Inflammatory macrophage treated with lipopolysaccharide for 4 hours (primary cell): ENCODE data around the gene CD101.
"Not testable (repeated sequence)": the region's sequence is repeated elsewhere in the genome, so short reads cannot be mapped to it uniquely, and the experiment has no call there.

ENCODE experiments used
- DNase-seq: peaks from one replicate; pipeline ENCODE4 v3.0.0-alpha.2; 2020

CD101 gene, protein sequence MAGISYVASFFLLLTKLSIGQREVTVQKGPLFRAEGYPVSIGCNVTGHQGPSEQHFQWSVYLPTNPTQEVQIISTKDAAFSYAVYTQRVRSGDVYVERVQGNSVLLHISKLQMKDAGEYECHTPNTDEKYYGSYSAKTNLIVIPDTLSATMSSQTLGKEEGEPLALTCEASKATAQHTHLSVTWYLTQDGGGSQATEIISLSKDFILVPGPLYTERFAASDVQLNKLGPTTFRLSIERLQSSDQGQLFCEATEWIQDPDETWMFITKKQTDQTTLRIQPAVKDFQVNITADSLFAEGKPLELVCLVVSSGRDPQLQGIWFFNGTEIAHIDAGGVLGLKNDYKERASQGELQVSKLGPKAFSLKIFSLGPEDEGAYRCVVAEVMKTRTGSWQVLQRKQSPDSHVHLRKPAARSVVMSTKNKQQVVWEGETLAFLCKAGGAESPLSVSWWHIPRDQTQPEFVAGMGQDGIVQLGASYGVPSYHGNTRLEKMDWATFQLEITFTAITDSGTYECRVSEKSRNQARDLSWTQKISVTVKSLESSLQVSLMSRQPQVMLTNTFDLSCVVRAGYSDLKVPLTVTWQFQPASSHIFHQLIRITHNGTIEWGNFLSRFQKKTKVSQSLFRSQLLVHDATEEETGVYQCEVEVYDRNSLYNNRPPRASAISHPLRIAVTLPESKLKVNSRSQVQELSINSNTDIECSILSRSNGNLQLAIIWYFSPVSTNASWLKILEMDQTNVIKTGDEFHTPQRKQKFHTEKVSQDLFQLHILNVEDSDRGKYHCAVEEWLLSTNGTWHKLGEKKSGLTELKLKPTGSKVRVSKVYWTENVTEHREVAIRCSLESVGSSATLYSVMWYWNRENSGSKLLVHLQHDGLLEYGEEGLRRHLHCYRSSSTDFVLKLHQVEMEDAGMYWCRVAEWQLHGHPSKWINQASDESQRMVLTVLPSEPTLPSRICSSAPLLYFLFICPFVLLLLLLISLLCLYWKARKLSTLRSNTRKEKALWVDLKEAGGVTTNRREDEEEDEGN

DNA sequence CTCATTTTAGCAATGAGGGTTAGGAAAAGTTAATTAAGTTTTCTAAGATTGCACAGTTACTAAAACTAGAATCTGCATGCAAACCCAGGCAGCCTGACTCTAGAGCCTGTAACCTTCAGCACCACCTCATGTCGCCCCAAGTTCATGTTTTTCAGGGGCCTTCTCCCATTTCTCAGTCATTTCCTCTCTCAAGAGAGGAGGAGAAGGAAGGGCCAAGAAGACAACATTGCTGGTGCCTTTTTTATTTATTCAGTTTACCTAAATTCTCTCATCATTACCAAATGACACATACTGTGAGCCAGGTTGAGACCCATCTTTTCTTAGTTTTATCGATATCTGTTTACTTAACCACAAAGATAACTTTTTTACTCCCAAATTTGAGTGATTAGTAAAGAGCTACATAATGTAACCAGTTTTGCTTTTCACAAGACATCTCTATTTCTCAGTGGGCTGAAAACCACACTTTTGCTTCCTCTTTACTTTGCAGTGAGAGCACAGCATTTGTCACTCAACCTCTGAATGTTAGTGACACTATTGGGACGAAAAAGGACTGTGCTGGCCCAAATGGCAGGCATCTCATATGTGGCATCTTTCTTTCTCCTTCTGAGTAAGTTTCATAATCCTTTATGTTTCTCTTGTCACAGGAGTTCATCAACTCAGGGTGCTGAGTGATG, at the start of gene CD101:
Gene CD101, plus strand, starts transcription at position 507 of the 674 bp plus-strand sequence. Its CDS starts 58 bp downstream, at position 565.
- peak; percentile 88 for DNase-seq

DNA sequence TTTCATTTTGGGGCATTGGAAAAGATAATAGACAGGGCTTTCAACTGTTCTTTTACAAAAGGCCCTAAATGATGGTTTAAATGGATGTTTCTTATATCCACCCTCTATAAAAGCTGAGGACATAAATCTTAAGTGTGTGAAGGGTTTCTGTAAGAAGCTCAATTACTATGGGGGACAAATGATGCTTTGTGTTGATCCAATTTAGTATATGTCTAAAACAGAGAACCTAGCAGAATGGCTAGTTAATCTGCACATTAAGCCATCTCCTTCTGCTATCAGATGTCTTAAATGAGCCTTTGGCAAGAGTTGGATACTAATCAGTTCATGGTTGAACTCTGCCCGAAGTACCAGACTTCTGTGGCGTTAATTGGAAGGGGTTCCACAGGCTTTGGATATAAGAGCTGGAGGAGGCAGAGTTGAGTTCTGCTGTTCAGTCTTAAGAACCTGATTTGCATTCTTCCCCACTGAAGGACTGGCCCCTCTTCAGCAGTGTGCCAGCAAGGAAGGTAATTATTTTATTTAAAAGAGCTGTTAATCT, 48.8 kb upstream of the CD101 start:
- no peak for DNase-seq

DNA sequence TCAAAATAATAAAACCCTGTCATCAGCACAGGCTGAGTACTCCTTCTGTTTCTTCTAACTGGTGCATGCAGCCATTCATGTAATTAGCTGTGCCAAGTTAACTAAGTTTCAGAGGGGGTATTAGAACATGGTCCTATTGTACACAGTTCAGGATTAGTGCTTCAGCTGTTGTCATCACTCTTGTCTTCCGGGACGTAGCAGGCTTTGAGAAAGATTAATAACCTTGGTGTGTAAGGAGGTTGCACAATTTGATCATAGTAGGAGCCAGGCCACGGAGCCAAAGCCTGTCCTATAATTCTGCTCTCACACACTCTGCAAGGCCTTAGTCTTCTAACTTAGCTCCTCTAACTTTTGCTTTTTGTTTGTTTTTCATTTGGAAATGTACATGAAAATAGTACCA, 47.1 kb upstream of the CD101 start:
- DNase-seq, result no peak

DNA sequence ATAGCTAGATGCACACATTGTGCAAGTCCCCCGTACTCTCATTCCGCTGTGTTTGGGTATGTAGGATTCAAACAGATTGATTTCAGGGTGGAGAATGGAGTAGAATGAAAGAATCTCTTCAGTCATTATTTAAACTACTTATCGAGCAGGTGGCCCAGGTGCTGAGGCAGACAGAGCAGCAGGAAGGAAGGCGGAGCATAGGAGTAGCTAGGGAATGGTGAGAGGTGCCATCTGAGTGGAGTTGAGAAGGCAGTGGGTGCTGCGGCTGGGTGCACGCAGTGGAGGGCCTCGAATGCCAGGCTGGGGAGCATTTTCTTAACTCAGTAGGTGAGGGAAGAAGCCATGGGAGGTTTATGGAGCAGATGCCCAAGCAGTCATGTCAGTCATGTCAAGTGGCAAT, 45.2 kb upstream of the CD101 start:
- DNase-seq, result no peak

DNA sequence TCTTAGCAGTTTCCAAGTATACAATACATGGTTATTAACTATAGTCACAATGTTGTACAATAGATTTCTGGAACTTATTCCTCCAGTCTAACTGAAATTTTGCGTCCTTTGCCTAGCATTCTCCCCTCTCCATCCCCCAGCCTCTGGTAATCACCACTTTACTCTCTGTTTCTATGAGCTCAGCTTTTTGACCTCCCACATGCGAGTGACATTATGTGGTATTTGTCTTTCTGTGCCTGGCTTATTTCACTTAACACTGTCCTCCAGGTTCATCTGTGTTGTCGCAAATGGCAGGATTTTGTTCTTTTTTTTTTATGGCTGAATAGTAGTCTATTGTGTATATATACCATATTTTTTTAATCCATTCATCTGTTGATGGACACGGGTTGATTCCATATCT, 43.9 kb upstream of the CD101 start:
- DNase-seq, result no peak

DNA sequence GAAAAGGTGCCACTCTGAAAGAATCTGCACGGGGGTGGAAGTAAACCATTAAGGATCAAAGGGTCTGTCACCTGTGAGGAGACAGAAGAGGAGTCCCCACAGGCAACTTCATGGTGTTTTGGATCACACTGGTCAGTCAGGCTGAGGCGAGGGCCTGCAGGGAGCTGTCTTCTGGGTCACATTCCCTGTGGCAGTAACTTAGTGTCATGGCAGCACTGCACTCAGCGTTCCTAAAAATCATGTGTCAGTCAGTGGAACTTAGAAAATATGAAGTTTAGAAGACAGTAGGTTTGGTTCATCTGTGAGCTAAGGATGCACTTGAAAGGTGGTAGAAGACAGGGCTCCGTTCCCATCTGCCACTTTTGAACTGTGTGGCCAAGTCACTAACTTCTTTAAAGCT, 43.5 kb upstream of the CD101 start:
- no peak for DNase-seq

DNA sequence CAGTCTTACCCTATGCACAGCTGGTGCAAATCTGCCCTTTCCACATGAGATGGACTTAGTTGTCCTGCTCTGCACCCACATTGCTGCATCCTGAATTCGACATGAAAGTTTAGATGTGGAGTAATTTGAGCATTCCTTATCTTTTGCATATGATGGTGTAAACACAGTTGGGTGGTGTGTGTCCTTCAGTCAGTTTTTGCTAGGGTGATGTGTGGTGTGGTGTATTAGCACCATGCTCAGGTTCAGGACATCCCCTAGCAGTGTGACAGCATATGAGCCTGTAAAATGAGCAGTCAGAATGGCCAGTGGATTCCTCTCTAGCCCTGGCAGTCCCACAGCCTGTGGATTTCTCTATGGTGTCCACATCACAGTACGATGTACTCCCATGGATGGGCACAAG, 42.6 kb upstream of the CD101 start:
- DNase-seq, result no peak

DNA sequence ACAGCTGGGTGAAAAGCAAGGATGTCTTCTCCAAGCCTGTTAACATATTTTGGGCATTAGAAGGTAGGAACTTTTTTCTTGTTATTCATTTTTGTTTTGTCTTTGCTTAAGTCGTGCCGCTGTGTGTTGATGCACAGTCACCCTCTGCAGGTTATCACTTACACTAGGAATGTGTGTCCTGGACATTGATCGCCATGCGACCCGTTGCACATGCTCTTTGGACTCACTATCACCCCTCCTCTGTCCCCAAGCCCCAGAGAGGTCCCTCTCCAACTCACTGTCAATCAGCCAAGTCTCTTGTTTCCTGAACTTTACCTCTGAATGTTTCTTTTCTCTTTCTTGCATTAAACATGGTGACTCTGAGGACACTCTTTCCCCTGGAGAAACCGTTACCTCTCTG, 40.0 kb upstream of the CD101 start:
- DNase-seq, result no peak

DNA sequence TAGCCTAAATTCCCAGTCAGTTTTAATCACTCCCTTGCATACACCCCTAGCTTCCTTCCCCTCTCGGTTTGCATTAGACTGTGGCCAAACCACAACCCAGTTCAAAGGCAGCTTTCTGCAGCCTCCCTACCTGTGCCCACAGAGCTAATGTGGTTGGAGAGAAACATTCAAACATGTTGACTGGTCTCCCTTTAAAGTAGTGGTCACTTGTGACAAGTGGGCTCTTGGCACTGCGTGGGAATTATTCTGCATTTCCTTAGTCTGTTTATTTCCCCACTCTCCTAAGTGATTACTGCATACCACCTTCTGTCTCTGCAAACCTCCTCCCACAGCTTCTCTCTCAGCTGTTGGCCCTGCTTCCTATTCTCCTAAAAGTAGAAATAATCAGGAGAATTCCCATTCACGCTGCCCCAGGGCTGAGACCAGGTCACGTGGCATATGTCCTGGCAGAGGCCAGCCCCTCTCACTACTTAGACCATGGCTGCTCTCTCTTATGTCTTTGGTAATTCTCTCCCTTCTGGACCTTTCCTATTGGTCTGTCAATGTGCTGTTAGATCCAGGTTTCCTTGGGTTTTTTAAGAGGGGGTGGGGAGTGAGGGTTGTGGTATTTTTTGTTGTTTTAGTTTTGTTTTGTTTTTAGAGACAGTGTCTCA, 38.4 kb upstream of the CD101 start:
- peak; percentile 80 for DNase-seq

DNA sequence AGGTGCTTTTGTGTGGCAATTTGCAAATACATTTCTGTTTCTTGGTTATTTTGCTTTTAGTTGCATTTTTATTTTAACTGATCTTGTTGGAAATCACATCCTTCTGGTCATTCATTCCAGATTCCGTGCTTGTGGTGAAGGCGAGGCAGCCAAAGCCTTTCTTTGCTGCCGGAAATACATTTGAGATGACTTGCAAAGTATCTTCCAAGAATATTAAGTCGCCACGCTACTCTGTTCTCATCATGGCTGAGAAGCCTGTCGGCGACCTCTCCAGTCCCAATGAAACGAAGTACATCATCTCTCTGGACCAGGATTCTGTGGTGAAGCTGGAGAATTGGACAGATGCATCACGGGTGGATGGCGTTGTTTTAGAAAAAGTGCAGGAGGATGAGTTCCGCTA, 34.8 kb upstream of the CD101 start:
- no peak for DNase-seq

DNA sequence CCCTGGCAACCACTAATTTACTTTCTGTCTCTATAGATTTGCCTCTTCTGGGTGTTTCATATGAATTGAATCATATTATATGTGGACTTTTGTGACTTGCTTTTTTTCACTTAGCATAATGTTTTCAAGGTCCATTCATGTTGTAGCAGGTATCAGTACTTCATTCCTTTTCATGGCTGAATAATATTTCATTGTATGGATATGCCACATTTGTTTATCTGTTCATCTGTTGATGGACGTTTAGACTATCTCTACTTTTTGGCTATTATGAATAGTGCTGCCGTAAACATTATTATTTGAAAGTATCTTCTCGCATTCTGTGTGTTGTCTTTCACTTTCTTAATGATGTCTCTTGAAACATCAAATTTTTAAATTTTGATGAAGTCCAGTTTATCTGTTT, 32.8 kb upstream of the CD101 start:
- DNase-seq, result no peak

DNA sequence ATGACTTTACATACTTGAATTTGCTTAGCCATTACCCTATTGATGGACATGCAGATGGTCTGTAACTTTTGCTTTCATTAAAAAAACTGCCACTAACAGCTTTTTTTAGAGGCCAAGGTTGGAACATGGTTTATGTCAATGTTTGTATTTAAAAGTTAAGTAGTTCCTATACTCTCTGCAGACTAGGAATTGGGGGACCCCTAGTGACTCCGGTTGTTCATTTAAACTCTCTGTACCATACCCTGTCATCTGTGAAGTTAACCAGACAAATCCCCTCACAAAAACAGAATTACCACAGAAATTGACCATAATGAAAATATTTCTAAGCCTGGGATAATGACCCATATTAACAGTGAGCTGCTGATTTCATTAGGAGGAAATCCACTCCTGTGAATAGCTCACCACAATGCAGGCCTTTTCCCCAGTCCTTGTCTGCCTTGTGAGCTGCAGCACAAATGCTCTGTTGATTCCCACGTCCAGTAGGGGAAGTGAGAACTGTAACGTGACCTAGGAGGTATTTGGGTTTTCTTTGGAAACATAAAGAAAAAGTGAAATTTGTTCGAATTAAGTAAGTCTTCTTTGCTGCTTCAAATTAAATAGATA, 30.2 kb upstream of the CD101 start:
- peak; percentile 81 for DNase-seq

DNA sequence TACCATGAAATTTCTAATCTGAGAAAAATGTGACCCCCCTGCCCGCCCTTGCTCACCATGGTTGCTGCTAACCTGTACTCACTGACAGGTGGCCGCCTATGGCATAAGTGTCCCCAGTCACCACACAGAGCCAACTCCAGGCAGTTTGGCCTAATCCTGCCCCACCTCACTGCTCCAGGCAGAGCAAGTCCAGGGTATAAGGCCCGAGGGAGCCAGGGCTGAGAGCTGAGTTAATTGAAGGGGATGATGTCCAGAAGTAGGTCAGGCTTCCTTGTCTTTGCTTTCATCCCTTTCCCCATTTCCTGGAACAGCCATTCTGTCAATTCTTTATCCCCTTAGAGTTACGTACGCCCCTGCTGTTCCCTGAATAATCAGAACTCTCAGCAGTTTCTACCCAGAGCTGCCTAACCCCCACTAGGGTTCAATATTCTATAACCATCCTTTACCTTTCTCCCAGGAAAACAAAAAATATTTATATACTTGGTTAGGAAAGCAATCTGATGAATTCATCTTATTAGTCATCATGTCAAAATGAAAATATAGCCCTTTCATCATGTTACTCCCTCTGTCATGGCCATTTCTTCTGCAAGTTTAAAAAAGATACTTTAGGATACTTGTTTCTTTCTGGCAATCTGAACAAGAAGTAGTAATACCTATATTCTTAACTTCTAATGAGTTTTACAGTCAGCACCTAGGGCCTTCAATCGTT, 29.4 kb upstream of the CD101 start:
- DNase-seq, result peak; percentile 34

DNA sequence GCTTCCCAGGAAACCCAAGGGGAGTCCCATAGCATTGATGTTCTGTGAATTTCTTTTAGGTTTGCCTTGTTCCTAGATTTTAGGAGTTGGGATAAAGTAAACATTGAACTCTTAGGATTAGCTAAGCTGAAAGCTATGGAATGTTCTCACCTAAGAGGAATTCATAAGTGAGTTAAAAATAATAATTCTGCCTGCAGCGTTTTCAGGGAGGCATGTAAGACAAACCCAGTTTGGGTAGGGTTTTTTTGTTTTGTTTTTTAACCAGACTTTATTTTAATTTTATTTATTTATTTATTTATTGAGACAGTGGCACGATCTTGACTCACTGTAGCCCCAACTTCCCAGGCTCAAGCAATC, 28.9 kb upstream of the CD101 start:
- no peak for DNase-seq

DNA sequence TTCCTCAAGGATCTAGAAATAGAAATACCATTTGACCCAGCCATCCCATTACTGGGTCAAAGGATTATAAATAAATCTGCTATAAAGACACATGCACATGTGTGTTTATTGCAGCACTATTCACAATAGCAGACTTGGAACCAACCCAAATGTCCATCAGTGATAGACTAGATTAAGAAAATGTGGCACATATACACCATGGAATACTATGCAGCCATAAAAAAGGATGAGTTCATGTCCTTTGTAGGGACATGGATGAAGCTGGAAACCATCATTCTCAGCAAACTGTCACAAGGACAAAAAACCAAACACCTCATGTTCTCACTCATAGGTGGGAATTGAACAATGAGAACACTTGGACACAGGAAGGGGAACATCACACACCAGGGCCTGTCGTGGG, 21.3 kb upstream of the CD101 start:
- DNase-seq, result not testable (repeated sequence)

DNA sequence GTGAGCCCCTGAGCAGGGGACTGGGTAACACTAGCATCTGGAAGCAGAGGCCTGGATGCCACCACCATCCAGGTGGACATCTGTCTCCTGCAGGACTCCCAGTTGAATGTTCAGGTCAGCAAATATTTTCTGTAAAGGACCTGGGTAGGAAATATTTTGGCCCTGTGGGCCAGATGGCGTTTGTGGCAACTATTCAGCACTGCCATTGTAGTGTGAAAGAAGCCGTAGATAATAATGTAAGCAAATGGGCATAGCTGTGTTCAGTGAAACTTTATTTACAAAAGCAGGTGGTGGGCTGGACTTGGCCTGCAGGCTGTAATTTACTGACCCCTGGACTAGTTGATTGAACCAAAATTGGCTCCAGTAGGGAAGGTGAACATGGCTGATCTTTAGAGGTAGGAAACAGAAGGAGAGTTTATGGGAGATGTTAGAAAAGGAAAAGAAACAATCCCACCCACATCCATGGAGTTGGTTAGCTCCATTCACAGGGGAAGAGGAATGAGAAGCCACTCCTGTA, 20.0 kb upstream of the CD101 start:
- no peak for DNase-seq

DNA sequence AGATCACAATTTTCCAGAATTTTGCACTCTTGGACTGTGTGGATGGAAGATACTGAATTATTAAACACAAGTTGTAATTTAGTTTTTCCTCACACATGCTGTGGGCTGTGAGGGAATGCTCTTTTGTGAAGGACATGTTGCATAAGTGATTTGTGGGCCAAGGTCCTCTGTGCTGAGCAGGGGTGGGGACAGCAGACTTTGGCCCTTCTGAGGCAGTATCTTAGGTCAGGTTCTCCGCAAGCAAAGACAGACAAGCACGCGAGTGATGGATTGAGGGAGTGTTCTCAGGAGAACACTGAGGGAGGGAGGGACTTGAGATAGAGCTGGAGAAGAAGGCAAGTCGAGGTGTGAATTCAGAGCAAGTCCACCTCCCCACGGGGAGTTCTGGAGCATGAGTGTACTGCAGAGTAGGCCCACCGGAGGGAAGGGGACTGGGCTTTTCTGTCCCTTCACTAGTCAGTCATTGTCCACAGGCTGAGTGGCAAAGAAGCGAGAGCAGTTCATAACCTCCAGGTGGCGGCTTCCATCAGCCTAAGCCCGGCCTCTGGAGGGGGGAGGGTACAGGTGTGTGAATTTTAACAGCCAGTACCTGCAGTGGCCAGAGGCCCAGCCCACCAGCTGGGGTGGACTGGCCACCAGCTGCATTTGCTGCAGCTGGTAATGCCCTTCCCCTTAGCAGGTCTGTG, 19.1 kb upstream of the CD101 start:
- DNase-seq, result no peak

DNA sequence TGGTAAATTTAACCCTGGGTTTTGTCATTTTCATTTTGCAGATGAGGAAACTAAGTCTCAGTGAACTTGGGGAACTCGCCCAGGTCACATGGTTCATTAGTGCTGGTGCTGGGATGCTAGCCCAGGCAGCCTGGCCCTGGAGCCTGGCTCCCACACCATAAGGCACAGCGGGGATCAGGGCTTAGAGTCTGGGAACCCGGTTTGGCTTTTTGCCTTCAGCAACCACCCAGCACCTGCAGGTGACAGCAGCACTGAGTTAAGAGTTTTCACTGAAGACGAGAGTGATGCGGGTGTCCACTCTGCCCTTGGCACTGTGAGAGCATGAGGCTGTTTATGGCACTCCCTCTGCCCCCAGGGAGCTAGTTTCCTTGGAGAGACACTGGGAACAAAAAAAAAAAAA, 18.4 kb upstream of the CD101 start:
- no peak for DNase-seq

DNA sequence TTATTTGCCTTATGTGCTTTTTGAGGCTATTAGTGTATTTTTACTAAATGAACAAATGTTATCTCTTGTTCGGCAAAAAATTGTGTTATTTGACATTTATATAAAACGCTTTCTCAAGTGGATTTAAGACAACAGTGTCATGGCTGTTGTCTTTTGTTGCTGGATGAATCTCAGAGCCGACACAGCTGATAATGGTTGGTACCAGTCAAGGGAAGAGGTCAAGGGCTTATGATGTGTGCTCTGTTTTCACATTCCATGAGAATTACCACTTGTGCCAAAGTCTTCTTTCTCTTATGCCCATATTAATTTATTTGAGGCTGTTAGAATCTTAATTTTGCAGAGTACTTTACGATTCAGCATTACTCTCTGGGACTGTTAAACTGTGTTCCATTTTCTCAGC, 17.9 kb upstream of the CD101 start:
- no peak for DNase-seq

DNA sequence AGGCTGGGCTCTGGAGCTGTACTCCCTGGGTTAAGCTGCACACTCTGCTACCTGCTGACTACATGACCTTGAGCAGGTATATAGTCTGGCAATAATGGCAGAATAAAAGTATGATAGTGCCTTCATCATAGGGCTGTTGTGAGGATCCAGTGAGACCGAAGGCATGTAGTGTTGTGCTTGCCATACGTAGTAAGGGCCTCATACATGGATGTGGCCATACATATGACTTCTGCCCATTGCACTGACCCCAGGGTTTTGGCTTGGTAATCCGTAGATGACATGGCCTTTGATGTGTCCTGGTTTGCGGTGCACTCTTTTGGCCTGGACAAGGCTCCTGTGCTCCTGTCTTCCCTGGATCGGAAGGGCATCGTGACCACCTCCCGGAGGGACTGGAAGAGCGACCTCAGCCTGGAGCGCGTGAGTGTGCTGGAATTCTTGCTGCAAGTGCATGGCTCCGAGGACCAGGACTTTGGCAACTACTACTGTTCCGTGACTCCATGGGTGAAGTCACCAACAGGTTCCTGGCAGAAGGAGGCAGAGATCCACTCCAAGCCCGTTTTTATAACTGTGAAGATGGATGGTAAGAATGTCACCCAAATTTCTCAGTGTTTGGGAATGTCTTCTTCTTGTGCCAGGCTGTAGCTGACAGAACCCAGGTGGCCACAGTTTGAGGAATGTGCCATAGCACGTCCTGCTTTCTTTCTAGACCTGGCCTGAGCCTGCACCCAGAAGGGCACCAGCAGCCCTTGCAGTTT, 17.0 kb upstream of the CD101 start:
- DNase-seq, result no peak
